GM23338 (cell line): ENCODE measurements around the gene IMP3.

ENCODE experiments used
- CTCF ChIP-seq, 2 experiments: fragments of 200-600 bp in 1 of 2; sonication (generic) in 1 of 2; conservative IDR thresholded peaks; 2 replicates each; pipeline versions ENCODE4 v1.5.1 to v1.6.1; 2016 to 2017; ENCODE audit warnings: antibody characterized with exemption in 2 of 2, low read depth in 2 of 2, mild to moderate bottlenecking in 2 of 2, moderate library complexity in 1 of 2
- EZH2 ChIP-seq: fragments of 200-600 bp; sonication (generic); IDR thresholded peaks from one replicate; pipeline ENCODE4 v1.8.0; 2017; ENCODE audit warnings: antibody characterized with exemption, mild to moderate bottlenecking, low read depth; ENCODE audit not compliant: unreplicated experiment
- EZH2phosphoT487 ChIP-seq: fragments of 200-600 bp; sonication (generic); IDR thresholded peaks from one replicate; pipeline ENCODE4 v1.8.1; 2018; ENCODE audit warnings: antibody characterized with exemption; ENCODE audit not compliant: unreplicated experiment
- POLR2AphosphoS5 ChIP-seq: IDR thresholded peaks from 2 replicates; pipeline ENCODE4 v1.6.1; 2016; ENCODE audit warnings: antibody characterized with exemption, low read depth

GRCh38 chr15:75649045-75649761, 9.2 kb upstream of the IMP3 start:
- TF ChIP-seq EZH2 (no peak), CTCF (conservative IDR thresholded peaks at IDR 0.05; ENCODE audit: low read depth in 2 of 2) (no peak), POLR2AphosphoS5 (no peak), EZH2phosphoT487 (no peak)
